ENCODE results near the gene RIN3. TPM values are rescaled to one million over a fixed set of nuclear protein-coding genes. Genes with fewer than 3 reads are reported as not detected.

The RIN3 gene
- total RNA-seq, 6 experiments from 2014 or later: 19.7 to 26.0 (median 24.6) TPM

DNA sequence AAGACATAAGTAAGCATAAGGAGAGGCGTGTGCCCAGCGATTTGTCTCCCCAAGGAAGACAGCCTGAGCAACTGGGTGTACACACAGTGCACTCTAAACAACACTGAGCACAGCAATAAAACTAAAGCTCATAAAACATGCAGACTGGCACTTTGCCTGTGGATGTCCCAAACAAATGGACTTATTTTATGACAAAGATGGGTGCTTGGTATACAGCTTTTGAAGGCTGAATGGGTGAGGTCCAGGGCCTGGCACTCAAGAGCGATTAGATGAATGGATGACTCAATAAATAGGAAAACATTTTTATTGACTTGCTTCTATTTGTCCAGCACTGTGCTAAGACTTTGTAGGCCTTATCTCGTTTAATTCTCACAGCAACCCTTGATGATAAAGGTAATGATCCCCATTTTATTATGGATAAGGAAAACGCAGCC lies 206.3 kb downstream of the RIN3 start:
- H3K27me3 Mint-ChIP-seq (ENCODE audit: insufficient read depth): peaks cover 2% of the 10 kb centered on the region; the same call in 1 of the 2 replicates
- peak; percentile 45 for DNase-seq
- H3K4me3 Mint-ChIP-seq: no peak overlapping the region
- H3K4me1 Mint-ChIP-seq (ENCODE audit: low read depth): peaks cover 18% of the 10 kb centered on the region
- TF ChIP-seq, protein P1, sequence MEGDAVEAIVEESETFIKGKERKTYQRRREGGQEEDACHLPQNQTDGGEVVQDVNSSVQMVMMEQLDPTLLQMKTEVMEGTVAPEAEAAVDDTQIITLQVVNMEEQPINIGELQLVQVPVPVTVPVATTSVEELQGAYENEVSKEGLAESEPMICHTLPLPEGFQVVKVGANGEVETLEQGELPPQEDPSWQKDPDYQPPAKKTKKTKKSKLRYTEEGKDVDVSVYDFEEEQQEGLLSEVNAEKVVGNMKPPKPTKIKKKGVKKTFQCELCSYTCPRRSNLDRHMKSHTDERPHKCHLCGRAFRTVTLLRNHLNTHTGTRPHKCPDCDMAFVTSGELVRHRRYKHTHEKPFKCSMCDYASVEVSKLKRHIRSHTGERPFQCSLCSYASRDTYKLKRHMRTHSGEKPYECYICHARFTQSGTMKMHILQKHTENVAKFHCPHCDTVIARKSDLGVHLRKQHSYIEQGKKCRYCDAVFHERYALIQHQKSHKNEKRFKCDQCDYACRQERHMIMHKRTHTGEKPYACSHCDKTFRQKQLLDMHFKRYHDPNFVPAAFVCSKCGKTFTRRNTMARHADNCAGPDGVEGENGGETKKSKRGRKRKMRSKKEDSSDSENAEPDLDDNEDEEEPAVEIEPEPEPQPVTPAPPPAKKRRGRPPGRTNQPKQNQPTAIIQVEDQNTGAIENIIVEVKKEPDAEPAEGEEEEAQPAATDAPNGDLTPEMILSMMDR (IDR thresholded peaks at IDR 0.05): no peak
- no peaks in the 10 kb centered on the region for H3K9me3 Mint-ChIP-seq
- H3K36me3 Mint-ChIP-seq (ENCODE audit: low read depth): no peaks in the 10 kb centered on the region
- H3K27ac Mint-ChIP-seq: peak overlapping the region; percentile 53; the same call in 1 of the 2 replicates

DNA sequence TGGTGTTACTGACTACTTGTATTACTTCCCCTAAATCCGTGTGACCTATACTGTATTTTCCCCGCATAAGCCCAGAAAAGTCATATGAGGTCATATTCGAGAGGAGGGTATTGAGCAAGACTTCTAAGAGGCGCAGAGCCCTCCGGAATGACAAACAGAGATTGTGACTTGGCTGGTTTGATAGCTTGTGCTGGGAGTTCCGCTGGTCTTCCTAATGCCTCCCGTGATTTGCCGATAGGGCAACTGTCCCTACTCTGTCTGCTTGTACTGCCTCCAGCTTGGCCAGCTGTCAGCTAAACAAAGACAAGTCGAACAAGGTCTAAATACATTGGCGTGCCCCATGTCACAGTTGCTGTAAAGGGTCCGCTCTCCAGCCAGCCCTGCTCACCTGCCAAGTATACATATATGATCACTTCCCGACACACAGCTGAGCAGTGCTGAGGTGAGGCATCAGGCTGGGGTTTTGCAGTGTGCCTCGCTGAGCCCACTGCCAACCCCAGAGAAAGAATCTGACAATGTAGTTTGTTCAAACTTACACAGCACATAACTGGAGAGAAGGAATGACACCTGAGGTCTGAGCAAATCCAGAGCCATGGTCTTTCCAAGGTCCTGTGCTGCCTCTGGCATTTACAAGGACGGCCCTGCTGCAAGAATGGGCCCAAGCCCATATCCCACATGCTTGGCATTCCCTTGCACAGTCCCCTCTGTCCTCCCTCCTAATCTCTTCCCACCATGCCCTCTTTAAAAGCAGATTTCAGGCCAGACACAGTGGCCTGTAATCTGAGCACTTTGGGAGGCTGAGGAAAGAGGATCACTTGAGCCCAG lies 211.1 kb downstream of the RIN3 start:
- TF ChIP-seq, protein P1 (IDR thresholded peaks at IDR 0.05): no peak
- no peak for DNase-seq
- Mint-ChIP-seq H3K4me1 (ENCODE audit: low read depth) (peaks cover 19% of the 10 kb centered on the region), H3K9me3 (no peaks in the 10 kb centered on the region), H3K36me3 (ENCODE audit: low read depth) (peaks cover 5% of the 10 kb centered on the region), H3K27ac (no peak overlapping the region), H3K4me3 (no peak overlapping the region), H3K27me3 (ENCODE audit: insufficient read depth) (peaks cover 4% of the 10 kb centered on the region; the same call in 1 of the 2 replicates)

DNA sequence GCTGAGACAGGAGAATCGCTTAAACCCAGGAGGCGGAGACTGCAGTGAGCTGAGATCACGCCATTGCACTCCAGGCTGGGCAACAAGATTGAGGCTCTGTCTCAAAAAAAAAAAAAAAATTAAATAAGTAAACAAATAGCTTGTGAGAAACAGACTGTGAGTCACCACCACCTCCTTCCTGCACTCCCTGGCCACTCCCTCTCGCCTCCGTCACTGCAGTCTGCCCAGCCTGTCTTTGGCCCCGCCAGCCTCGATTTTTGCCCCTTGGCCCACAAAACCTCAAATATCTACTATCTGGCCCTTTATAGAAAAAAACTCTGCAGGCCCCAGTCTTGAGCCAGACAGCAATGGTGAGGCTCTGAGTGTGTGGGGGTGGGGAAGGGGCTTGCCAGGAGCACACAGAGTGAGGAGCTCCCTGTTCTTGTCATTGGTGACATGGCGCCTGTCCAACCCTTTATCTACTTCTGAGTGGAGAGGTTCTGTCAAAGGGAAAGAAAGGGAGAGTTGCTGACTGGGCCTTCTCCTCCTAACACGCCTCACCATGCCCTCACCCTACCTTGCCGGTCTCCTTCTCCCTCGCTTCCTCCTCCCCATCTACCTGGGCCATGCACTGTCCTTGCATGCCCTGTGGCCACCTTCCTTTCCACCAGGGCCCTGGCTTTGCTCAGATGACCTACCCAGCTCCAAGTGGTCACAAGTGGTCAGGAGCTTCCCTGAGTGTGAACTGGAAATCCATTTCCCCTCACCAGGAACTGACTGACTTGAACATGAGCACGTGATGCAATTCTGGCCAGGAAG lies 212.8 kb downstream of the RIN3 start:
- DNase-seq: peak; percentile 79
- Mint-ChIP-seq H3K27me3 (ENCODE audit: insufficient read depth) (peaks cover 4% of the 10 kb centered on the region; the same call in 1 of the 2 replicates), H3K36me3 (ENCODE audit: low read depth) (peaks cover 10% of the 10 kb centered on the region), H3K9me3 (no peaks in the 10 kb centered on the region), H3K4me3 (no peak overlapping the region), H3K4me1 (ENCODE audit: low read depth) (peaks cover 20% of the 10 kb centered on the region), H3K27ac (no peak overlapping the region)
- TF ChIP-seq, protein P1 (IDR thresholded peaks at IDR 0.05): no peak

DNA sequence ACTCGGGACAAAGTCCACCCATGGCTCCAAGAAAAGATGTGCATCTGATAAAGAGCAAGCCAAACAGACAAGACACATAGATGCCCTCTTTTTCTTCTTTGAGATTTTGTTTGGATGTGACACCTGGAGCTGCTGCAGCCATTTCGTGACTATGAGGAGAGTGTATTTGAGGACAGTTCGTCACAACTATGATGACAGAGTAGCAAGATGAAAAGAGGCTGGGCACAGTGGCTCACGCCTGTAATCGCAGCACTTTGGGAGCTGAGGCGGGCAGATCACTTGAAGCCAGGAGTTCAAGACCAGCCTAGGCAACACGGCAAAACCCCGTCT lies 213.3 kb downstream of the RIN3 start:
- peaks cover 20% of the 10 kb centered on the region for H3K4me1 Mint-ChIP-seq (ENCODE audit: low read depth)
- H3K27me3 Mint-ChIP-seq (ENCODE audit: insufficient read depth): peaks cover 4% of the 10 kb centered on the region; the same call in 1 of the 2 replicates
- H3K9me3 Mint-ChIP-seq: no peaks in the 10 kb centered on the region
- TF ChIP-seq, protein P1 (IDR thresholded peaks at IDR 0.05): no peak
- peaks cover 16% of the 10 kb centered on the region for H3K36me3 Mint-ChIP-seq (ENCODE audit: low read depth)
- no peak overlapping the region for H3K4me3 Mint-ChIP-seq
- no peak for DNase-seq
- no peak overlapping the region for H3K27ac Mint-ChIP-seq

GRCh38 chr14:92728759-92729364 lies 215.3 kb downstream of the RIN3 start:
- Mint-ChIP-seq H3K4me1 (ENCODE audit: low read depth) (peaks cover 20% of the 10 kb centered on the region), H3K27me3 (ENCODE audit: insufficient read depth) (peaks cover 4% of the 10 kb centered on the region; the same call in 1 of the 2 replicates), H3K9me3 (no peaks in the 10 kb centered on the region), H3K36me3 (ENCODE audit: low read depth) (peaks cover 25% of the 10 kb centered on the region), H3K27ac (no peak overlapping the region), H3K4me3 (no peak overlapping the region)
- TF ChIP-seq, protein P1 (IDR thresholded peaks at IDR 0.05): no peak
- no peak for DNase-seq

Data from HFFc6 (cell line).